Hematopoietic multipotent progenitor cell treated with erythropoietin and hydrocortisone succinate and interleukin-3 and kit ligand, for 17 days (in vitro differentiated cells): ENCODE measurements around the gene EML4.
A peak's percentile ranks its signal among the peaks of the same experiment; 100 is the strongest.
"Not testable (repeated sequence)": the region's sequence is repeated elsewhere in the genome, so short reads cannot be mapped to it uniquely, and the experiment has no call there.

ENCODE experiments used
- DNase-seq: peaks from one replicate; pipeline ENCODE4 v3.0.0-alpha.2; 2015; ENCODE audit warnings: low spot score

EML4 gene, protein sequence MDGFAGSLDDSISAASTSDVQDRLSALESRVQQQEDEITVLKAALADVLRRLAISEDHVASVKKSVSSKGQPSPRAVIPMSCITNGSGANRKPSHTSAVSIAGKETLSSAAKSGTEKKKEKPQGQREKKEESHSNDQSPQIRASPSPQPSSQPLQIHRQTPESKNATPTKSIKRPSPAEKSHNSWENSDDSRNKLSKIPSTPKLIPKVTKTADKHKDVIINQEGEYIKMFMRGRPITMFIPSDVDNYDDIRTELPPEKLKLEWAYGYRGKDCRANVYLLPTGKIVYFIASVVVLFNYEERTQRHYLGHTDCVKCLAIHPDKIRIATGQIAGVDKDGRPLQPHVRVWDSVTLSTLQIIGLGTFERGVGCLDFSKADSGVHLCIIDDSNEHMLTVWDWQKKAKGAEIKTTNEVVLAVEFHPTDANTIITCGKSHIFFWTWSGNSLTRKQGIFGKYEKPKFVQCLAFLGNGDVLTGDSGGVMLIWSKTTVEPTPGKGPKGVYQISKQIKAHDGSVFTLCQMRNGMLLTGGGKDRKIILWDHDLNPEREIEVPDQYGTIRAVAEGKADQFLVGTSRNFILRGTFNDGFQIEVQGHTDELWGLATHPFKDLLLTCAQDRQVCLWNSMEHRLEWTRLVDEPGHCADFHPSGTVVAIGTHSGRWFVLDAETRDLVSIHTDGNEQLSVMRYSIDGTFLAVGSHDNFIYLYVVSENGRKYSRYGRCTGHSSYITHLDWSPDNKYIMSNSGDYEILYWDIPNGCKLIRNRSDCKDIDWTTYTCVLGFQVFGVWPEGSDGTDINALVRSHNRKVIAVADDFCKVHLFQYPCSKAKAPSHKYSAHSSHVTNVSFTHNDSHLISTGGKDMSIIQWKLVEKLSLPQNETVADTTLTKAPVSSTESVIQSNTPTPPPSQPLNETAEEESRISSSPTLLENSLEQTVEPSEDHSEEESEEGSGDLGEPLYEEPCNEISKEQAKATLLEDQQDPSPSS

GRCh38 chr2:42169100-42169873, at the start of gene EML4:
TSS of gene EML4 (plus strand) at chr2:42169353. CDS start at chr2:42169612, 259 bp downstream.
- DNase-seq = peak; percentile 91

DNA sequence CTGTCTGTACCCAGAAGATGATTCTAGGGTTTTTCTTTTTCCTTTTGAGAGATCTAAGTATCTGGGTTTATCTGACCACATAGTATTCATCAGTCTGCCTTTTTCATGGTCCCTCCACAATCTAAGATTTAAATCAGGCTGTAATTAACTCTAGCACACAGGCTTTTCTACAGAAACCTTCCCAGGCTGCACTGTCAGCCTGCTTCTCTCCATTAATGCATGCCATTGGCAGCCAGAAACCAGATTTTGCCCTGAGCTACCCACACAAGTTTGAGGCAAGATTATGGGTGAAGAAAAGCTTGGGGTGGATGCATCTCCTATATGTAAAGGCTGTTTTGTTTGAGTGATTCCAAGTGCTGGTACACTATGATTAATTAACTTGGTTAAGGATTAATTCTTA, 45.7 kb upstream of the EML4 start:
- DNase-seq = no peak

- DNase-seq = no peak
Measured at GRCh38 chr2:42124011-42124785, 45.0 kb upstream of the EML4 start.

- peak; percentile 31 for DNase-seq
Measured at GRCh38 chr2:42125841-42126594, 43.1 kb upstream of the EML4 start.

DNA sequence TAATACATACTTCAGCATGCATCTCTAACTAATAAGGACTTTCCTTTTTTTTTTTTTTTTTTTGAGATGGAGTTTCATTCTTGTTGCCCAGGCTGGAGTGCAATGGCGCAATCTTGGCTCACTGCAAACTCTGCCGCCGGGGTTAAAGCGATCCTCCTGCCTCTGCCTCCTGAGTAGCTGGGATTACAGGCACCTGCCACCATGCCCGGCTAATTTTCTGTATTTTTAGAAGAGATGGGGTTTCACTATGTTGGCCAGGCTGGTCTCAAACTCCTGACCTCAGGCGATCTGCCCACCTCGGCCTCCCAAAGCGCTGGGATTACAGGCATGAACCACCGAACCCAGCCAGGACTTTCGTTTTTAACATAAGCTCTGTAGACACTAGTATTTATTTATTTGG, 42.3 kb upstream of the EML4 start:
- not testable (repeated sequence) for DNase-seq

- no peak for DNase-seq
Measured at GRCh38 chr2:42127425-42128424, 41.4 kb upstream of the EML4 start.

DNA sequence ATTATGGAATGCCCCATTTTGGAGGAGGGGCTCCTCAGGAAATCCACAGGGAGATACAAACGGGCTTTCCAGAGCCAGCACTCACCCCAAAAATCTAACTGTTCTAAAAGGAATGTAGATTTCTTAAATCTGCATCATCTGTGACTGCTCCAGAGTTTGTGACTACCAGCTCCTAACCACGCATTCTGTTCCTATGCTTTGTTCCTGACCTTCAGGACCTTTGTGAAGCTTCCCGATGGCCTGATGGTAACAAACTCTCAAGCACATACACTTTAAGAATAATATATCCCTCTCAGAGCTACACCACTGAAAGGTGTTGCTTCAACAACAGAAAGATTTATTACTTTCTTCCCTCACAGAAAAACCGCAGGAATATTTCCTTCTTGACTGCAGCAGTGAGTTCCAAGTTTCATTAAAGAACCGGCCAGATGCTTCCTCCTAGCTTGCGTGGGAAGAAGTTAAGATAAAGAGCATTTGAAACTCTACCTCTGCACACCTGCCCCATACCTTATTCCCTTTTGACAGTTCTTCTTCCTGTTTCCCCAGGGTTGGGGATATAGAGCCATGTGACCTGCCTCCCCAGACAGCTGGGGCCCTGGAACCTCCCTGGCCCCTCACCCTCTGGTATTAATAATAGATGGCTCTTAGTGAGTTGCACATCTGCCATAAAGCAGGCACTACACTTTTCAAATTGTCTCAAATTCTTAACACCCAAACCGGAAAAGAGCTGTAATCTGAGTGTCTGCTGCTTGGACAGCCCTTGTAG, 40.2 kb upstream of the EML4 start:
- no peak for DNase-seq

DNA sequence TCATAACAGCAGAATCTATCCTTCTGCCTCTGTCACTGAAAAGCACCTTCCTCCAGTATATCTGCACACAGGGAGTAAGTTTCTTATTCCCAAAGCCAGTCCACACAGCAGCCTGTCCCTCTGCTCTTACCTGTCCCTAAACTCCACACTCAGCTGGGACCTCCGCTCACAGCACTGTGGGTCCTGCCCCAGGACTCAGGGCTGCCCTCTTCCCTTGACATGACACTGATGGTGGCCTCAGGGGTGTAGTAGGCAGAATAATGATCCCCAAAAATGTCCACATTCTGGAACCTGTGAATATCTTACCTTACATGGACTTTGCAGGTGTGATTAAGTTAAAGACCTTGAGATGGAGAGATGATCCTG, 39.7 kb upstream of the EML4 start:
- no peak for DNase-seq

- no peak for DNase-seq
Measured at GRCh38 chr2:42129947-42130346, 39.2 kb upstream of the EML4 start.

- not testable (repeated sequence) for DNase-seq
Measured at GRCh38 chr2:42130858-42131257, 38.3 kb upstream of the EML4 start.

- DNase-seq = no peak
Measured at GRCh38 chr2:42132191-42132965, 36.8 kb upstream of the EML4 start.

DNA sequence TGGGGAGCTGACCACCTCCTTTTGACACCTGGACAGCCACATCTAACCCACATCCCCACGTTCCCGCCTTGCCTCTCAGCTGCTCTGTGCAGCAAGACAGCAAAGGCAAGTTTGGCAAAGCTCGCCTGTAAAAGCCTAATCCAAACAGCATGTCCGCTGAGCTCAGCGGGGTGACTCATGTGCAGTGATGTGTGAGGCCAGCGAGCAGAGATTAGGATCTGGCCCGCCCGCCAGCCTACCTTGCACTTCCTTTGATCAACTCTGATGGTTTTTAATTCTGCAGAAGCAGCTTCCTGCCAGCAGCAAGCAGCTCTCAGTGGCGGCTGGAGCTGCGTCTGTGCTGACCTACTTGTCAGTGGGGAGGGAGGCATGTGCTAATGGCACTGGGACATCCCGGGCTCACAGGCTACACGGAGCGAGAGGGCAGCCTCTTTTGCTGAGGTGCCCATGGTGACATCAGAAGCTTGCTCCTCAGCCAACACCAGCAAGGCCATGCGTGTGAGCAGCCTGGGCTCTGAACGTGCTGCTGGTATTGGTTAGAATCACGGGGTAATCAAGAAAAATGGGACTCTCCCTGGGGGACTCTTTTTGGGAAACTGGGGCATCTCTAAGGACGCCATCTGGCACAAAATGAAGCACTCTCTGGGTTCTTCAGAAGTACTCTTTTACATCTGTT, 36.0 kb upstream of the EML4 start:
- DNase-seq = no peak

DNA sequence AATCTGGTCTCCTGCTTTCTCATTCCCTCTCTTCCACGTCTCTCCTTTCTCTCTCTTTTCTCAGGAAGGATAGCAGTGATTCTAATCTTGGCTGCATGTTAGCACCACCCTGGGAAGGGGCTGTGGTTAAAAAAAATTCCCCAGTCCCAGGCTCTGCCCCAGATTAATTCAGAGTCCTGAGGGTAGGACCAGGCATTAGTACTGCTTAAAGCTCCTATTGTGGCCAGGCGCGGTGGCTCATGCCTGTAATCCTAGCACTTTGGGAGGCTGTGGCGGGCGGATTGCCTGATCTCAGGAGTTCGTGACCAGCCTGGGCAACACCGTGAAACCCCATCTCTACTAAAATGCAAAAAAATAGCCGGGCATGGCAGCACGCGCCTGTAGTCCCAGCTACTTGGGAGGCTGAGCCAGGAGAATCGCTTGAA, 35.4 kb upstream of the EML4 start:
- no peak for DNase-seq

GRCh38 chr2:42134401-42134932, 34.7 kb upstream of the EML4 start:
- not testable (repeated sequence) for DNase-seq

GRCh38 chr2:42135381-42136312, 33.5 kb upstream of the EML4 start:
- no peak for DNase-seq

- DNase-seq = no peak
Measured at GRCh38 chr2:42136782-42137124, 32.4 kb upstream of the EML4 start.
